GM21515 (cell line): ENCODE measurements around the gene CLSTN3.

Experiments
- ATAC-seq: cut with Tn5 transposase; IDR thresholded peaks from one replicate; pipeline ENCODE4 v1.9.1; 2021; ENCODE audit not compliant: unreplicated experiment

The CLSTN3 gene

DNA sequence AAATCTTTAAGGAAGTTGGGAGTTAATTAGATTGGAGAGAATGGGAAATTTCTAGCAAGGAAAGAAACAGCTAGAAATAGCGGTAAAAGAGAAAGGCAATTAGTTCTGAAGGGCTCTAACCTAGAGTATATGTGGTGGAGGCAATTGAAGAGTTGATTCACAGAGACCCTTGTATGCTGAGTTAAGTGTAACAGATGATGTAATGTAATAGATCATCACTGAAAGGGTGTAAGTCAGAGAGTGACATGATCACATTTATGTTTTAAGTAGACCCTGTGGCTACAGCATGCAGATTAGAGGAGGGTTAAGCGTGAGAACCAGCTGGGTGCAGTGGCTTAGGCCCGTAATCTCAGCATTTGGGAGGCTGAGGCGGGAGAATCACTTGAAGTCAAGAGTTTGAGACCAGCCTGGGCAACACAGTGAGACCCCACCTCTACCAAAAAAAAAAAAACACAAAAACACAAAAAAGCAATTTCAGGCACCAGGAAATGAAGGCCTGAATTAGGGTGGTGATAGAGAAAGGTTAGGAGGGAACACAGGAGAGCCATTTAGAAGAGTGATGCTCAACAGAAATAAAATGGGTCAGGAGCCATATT is 4.4 kb upstream of the CLSTN3 start:
- no peak for ATAC-seq

GRCh38 chr12:7127916-7128626 is 2.1 kb upstream of the CLSTN3 start:
- no peak for ATAC-seq

DNA sequence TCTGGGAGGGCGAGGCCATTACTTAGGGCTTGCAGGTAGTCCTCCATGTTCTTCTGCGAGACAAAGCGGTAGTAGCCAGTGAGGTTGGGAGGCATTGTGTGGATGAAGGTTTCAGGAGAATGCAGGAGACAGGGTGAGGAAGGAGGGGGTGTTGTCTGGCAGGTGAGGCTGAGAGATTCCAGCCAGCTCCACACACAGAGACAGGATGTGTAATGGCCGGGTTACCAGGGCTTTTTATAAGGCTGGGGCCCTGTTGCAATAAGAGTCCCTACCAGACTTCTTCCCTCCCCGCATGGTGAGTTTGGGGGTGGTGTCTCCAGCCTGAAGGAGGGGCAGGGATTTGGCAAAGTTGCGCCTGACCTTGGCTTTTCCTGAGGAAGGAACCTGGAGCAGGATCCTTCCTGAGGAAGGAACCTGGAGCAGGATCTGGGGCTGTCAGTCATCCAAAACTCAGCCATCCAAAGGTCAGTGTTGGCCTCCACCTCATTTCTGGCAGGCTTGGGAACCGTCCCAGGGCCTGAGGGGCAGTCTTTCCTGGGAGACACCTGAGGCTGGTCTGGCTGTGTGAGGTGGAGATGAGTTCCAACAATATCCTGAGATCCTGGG is 1.4 kb upstream of the CLSTN3 start, which contains the start of gene RBP5:
Gene RBP5, minus strand, starts transcription at position 209 of the 606 bp plus-strand sequence. Its CDS starts 114 bp downstream, at position 95.
- ATAC-seq: no peak

DNA sequence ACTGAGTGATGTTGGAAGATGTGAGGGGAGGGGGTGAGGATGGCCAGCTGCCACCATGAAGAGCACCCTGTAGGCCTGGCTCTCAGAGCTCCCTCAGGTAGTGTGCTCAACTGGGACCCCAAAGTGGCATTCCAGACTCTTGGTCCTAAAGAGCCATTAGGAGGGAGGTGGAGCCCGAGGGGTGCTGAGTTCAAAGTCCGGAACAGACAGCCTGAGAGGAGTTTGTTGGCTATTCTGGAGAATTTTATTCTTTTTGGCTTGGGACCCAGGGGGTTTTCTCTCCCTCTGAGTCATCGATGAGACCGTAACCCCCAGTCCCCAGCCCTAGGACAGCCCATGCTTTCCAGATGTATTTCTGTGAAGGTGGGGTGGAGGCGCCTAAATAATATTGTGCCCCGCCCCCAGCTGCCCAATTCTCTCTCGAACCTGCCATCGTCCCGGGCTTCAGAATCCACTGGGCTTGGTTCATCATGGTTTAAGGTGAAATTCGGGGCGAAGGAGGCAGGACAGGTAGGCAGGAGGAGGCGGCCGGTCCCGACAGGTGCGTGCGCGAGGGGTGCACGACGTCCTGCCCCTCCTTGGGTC is 792 bp upstream of the CLSTN3 start:
- no peak for ATAC-seq

DNA sequence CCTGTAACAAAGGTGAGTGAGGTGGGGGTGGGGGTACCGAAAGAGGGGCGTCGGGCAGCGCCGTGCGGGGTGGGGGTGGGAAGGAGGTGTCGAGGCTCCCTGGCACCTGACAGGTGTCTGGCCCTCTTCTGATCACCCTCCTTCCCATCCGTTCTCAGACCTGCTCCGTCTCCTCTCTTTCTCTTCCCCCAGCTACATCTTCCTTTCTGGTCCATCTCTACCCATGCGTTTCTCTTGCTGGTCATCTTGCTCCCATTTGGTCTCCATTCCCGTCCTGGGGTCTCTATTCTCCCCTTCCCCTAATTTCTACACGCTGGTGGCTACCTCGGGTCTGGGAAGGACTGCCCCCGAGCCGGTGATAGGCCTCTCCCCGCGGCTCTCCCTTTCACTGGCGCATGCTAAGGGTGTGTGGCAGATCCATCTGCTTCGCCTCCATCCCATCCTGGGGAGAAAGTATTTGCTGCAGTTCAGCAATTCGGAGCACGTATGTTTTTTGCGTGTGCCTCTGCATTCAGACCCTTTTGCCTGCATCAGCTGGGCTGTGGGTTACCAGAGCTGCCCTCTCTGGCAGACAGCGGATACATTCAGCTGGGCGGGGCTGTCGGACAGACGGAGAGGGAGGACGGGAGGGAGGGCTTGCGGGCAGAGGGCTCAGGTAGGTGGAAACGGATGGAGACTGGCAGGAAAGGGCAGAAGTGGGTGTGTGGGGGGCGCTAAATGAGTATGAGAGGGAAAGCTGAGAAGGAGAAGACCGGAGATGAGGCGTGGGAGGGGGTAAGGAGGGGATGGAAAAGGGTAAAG is 730 bp downstream of the CLSTN3 start:
- ATAC-seq: no peak

DNA sequence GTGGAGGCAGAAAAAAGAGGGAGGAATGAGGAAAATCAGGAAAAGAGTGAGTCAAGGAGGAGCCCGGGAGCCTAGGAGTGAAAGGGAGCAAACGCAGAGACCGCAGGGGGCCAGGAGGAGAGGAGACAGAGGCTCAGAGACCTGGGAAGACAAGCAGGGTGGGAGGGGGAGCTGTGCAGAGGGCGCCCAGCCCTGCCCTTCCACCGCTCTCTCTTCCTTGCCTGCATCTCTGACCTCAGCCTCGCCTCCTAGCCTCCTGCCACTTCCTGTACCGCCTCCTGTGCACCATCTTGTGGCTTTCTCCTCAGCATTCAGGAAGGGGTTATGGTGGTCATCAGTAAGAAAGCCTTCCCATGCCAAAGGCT is 1.3 kb downstream of the CLSTN3 start:
- ATAC-seq: no peak

DNA sequence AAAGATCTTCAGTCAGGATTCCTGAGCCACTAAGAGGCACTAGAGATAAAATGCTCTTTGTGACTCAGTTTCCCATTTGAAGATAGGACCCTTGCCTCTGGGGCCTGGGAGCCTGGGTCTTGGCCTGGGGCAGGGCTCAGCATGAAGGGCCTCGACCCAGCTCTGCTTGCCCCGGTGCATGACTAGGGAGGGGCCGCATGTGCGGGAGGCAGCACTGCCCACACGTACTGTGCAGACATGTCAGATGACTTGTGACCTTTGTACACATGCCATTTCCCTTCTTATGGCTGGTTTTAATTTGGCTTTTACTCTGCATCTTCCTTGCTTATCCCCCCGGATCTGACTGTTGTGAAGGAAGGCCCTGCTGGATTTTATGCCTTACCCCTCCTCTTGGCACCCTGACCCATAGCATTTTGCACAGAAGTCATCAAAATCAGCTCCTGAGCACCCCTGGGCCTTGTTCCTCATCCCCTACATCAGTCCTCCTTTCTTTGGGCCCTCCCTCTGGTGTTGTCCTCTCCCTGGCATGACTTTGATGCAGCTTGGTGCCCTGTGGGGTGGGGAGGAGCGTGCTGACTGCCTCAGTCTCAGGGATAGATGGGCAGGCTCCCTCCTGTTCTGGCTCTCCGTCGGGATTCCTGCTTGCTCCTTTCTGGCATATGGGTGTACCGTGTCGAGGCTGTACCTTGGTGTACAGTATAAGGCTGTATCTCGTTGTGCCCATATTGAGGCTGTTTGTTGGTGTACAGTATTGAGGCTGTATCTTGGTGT is 4.4 kb downstream of the CLSTN3 start:
- no peak for ATAC-seq

DNA sequence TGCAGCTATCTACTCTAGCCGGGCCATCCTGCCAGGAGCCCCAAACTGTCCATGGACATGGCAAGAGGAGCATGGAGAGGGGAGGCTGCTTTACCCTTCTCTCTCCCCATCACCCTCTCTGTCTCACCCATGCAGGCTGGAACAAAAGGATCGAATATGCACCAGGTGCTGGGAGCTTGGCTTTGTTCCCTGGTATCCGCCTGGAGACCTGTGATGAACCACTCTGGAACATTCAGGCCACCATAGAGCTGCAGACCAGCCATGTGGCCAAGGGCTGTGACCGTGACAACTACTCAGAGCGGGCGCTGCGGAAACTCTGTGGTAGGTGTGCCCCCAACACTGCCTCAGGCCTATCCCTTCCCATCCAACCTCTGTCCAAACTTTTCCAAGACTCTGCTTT is 5.9 kb downstream of the CLSTN3 start:
- no peak for ATAC-seq

- ATAC-seq: no peak
Observed at GRCh38 chr12:7136676-7137075, 6.5 kb downstream of the CLSTN3 start.

- ATAC-seq: no peak
Observed at GRCh38 chr12:7137908-7138307, 7.7 kb downstream of the CLSTN3 start.

- ATAC-seq: no peak
Observed at GRCh38 chr12:7139200-7139599, 9.0 kb downstream of the CLSTN3 start.

GRCh38 chr12:7141351-7142005 is 11.3 kb downstream of the CLSTN3 start:
- ATAC-seq: no peak

DNA sequence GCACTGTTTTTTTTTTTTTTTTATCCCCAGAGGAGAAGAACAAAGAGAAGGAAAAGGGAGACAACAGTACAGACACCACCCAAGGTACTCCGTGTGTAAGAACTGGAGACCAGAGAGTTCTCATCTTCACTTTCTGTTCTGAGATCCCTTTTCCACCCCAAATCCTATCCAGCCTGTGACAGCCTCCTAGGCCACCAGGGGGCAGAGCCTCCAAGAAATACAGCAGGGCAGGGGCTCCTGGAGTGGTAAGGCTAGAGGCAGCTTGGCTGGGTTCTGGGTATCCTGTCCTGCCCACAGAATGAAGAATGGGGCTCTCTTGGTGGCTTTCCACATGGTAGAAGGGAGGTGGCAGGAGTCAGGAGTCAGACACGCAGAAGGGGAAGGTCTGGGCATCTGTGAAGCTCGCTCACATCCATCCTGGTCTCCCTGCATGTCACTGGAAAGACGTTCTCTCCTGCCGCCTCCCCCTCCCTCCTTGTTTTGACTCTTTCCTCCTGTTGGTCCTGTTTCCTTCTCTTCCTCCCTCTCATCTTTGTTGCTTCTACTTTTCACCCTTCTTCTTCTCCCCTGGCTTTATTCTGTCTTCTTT is 12.0 kb downstream of the CLSTN3 start:
- ATAC-seq: no peak

- no peak for ATAC-seq
Observed at GRCh38 chr12:7142809-7143465, 12.8 kb downstream of the CLSTN3 start.

- no peak for ATAC-seq
Observed at GRCh38 chr12:7143564-7143963, 13.4 kb downstream of the CLSTN3 start.

DNA sequence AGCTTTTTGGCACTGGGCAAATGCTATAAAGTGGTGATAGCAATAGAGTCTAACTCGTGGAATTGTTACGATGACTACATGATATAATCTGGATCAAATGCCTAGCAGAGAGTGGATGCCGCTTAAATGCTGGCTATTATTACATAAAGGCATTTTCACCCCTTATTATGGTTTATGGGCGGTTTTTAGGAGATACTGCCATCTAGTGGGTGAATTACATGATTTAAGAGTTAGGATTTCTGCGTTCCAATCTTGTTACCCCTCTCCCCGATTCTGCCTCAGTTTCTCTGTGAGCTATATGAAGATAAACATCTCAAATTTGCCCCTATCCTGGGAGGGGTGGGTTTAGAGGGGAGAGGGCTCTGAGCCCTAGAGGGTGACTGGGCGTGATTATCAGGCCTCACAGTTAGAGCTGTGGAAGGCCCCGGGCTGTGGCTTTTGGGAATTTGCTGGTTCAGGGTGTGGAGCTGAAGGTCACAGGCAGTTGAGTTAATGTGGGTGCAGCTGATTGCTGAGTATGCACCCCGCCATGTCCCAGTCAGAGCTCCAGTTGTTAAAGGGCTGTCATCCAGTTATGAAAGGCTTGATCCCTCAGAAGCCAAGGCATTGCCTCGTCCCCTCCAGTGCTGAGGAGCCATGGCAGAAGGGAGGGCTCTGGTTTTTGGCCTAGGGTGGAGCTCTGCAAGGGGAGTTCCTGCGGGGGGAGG is 14.4 kb downstream of the CLSTN3 start:
- ATAC-seq: no peak

DNA sequence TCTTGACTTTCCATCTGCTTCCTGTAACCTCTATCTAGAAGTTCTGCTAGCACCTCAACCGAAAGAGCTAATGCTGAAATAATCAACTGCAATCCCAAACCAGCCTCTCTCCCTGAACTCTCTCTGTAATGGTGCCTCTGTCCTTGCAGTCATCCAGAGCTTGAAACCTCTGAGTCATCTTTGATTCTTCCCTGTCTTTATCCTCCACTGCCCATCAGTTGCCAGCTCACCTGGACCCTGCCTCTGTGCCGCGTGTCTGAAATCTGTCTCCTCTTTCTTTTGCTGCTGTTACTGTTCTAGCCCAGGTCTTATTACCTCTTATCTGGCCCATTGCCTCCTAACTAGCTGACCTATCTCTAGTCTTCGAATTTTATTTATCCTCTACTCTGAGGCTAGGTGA is 15.5 kb downstream of the CLSTN3 start:
- no peak for ATAC-seq

DNA sequence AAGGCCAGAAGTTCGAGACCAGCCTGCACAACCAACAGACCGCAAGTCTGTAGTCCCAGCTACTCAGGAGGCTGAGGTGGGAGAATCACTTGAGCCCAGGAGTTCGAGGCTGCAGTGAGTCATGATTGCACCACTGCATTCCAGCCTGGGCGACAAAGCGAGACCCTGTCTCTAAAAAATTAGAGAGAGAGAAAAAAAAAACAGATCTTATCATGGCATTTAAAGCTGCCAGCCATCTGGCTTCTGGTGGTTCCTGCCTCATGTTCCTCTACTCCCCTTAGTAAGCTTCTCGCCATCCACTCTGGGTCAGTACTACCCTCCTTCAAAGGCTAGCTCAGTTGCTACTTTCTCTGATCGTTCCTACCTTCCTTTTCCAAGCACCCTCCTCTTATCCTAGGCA is 16.1 kb downstream of the CLSTN3 start:
- ATAC-seq: no peak

DNA sequence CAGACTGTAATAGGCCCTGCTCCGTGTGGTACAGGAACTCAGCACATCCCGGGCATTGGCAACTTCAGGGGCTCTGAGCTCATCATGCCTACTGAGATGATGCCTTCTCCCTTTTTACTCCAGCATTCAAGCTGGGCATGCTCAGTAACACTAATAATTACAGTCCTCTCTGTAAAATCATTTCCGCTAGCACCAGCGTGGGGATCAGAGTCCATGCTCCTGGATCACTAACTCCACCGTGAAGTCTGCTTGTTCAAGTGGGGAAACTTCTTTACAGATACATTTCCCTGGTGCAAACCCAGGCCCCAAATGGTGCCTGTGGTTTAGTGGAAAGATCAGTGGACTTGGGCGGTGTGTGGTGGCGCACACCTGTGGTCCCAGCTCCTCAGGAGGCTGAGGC is 16.7 kb downstream of the CLSTN3 start:
- no peak for ATAC-seq
